ENCODE measurements around the gene RALGAPB.

Gene RALGAPB

DNA sequence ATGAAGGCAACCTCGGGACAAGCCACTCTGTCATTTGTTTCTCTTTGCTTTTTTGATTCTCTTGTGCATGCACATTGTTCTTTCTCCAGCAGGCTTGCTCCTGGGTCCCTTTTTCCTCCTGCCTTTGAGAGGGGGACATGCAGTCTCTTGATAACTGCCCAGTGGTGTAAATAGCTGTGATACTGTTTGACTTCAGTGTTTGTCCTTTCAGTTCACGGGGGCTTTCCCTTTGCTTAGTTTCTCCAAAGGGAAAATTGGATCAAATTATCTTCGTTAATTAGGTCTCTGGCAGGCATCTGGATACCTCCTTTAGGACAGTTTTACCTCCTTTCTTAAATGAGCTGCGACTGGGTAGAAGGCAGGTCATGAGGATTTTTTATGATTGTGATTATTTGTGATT lies 41.5 kb downstream of the RALGAPB start:
- TF ChIP-seq, protein P1, sequence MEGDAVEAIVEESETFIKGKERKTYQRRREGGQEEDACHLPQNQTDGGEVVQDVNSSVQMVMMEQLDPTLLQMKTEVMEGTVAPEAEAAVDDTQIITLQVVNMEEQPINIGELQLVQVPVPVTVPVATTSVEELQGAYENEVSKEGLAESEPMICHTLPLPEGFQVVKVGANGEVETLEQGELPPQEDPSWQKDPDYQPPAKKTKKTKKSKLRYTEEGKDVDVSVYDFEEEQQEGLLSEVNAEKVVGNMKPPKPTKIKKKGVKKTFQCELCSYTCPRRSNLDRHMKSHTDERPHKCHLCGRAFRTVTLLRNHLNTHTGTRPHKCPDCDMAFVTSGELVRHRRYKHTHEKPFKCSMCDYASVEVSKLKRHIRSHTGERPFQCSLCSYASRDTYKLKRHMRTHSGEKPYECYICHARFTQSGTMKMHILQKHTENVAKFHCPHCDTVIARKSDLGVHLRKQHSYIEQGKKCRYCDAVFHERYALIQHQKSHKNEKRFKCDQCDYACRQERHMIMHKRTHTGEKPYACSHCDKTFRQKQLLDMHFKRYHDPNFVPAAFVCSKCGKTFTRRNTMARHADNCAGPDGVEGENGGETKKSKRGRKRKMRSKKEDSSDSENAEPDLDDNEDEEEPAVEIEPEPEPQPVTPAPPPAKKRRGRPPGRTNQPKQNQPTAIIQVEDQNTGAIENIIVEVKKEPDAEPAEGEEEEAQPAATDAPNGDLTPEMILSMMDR (conservative IDR thresholded peaks at IDR 0.05; ENCODE audit: low read depth, low read length) = no peak
- no peak overlapping the region for H3K4me3 ChIP-seq (ENCODE audit: low read depth, low read length)
- DNase-seq (ENCODE audit: low read depth) = no peak

DNA sequence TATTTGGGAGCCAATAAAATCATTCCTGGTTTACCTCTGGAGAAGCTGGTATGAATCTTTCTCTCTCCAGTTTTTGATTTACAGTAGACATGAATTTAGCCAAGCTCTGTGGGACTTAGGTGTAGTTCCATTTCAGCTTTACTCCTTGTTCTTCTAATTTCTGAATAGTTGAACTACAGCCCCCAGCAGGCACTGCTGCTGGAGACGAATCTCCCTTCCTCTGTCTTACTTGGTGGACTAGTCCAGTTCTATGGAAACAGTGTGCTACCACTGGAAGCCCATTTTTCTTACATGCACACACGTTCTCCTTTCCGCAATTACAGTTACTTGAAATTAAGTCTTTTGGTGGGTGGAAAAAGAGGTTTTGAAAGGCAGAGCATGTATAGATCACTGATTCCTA lies 42.3 kb downstream of the RALGAPB start:
- TF ChIP-seq, protein P1 (conservative IDR thresholded peaks at IDR 0.05; ENCODE audit: low read depth, low read length) = no peak
- no peak for DNase-seq (ENCODE audit: low read depth)
- no peak overlapping the region for H3K4me3 ChIP-seq (ENCODE audit: low read depth, low read length)

DNA sequence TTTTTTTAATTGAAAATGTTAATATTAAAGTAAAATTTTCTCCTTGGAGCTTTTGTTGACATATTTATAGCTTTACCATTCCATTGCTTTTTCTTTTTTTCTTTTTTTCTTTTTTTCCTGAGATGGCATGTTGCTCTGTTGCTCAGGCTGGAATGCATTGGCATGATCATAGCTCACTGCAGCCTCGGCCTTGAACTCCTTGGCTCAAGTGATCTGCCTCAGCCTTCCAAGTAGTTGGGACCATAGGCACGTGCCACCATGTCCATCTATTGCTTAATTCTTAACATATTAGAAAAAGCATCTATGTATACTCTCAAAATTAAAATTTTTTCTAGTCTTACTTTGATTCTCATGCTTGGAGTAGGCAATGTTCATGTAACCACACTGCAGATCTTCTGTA lies 43.0 kb downstream of the RALGAPB start:
- no peak for DNase-seq (ENCODE audit: low read depth)
- TF ChIP-seq, protein P1 (conservative IDR thresholded peaks at IDR 0.05; ENCODE audit: low read depth, low read length) = no peak
- H3K4me3 ChIP-seq (ENCODE audit: low read depth, low read length) = no peak overlapping the region

DNA sequence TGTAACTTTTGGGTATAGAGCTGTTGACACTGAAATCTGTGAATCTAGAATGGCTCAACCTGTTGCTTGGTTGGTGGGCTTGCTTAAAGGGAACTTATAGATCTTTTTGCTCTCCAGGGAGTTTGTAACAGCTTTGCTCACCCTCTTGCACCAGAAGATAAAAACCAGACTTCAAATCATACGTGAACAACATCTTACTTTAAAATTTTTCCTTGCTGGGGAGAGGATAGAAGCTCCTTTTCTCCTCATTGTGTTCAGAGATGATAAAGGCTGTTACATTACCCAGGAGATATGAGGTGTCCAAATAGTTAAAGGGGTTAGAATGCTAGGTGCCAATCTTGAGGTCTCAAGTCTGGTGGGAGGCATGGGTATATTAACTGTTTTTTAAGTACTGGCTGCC lies 46.8 kb downstream of the RALGAPB start:
- no peak overlapping the region for H3K4me3 ChIP-seq (ENCODE audit: low read depth, low read length)
- TF ChIP-seq, protein P1 (conservative IDR thresholded peaks at IDR 0.05; ENCODE audit: low read depth, low read length) = no peak
- DNase-seq (ENCODE audit: low read depth) = no peak

DNA sequence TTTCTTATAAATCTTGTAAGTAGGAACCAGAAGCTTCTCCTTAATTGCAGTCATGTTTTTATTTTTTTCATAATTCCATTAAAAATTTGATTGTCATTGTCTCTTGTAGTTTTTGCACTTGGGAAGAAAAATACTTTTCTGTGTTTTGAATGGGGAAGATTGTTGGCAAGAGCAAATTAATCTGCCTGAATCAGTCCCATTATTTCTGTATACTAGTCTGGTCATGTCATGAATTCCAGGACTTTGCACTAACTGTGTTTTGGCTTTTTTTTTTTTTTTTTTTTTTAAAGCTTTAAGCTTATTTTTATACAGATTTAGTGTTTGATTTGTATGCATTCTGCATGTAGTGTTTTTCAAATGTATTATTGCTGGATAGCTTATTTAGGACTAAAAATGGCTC lies 47.6 kb downstream of the RALGAPB start:
- H3K4me3 ChIP-seq (ENCODE audit: low read depth, low read length) = no peak overlapping the region
- no peak for DNase-seq (ENCODE audit: low read depth)
- TF ChIP-seq, protein P1 (conservative IDR thresholded peaks at IDR 0.05; ENCODE audit: low read depth, low read length) = no peak

DNA sequence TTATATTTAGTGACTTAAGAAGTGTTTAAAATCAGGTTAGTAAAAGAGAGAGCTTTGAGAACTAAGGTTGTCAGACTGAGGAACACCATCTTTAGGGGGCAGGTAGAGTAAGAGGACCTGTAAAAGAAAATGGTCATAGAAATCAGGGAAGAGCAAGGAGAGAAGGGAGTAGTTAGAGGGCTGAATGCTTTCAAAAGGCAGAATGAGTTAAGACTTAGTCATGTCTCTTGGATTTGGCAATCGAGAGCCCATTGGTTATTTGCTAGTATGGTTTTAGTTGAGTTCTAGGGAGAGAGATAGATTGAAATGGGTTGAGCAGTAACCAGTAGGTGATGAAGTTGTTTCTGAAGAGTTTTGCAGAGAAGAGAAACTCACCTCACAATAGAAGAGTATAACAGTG lies 51.1 kb downstream of the RALGAPB start:
- DNase-seq (ENCODE audit: low read depth) = peak; percentile 56
- TF ChIP-seq, protein P1 (conservative IDR thresholded peaks at IDR 0.05; ENCODE audit: low read depth, low read length) = no peak
- H3K4me3 ChIP-seq (ENCODE audit: low read depth, low read length) = no peak overlapping the region

DNA sequence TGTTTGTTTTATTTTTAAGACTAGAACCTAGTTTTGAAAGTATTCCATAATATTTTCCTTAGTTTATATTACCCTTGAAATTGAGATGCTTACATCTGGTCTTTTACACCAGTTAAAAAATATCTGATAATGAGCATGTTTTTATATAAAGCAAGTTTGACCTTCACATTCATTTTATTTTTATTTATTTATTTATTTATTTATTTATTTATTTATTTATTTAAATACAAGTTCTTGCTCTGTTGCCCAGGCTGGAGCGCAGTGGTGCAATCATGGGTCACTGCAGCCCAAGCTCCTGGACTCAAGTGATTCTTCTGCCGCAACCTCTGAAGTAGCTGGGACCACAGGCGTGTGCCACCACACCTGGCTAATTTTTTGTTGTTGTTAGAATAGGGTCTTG lies 55.5 kb downstream of the RALGAPB start:
- H3K4me3 ChIP-seq (ENCODE audit: low read depth, low read length) = no peak overlapping the region
- DNase-seq (ENCODE audit: low read depth) = no peak
- TF ChIP-seq, protein P1 (conservative IDR thresholded peaks at IDR 0.05; ENCODE audit: low read depth, low read length) = no peak
